GM19324 (cell line): ENCODE data around the gene ZNF547.
"Not testable (repeated sequence)": the region's sequence is repeated elsewhere in the genome, so short reads cannot be mapped to it uniquely, and the experiment has no call there.

Experiments used
- ATAC-seq: cut with Tn5 transposase; IDR thresholded peaks from one replicate; pipeline ENCODE4 v1.9.1; 2021; ENCODE audit warnings: mild to moderate bottlenecking, moderate library complexity; ENCODE audit not compliant: unreplicated experiment, low FRiP score

The ZNF547 gene

DNA sequence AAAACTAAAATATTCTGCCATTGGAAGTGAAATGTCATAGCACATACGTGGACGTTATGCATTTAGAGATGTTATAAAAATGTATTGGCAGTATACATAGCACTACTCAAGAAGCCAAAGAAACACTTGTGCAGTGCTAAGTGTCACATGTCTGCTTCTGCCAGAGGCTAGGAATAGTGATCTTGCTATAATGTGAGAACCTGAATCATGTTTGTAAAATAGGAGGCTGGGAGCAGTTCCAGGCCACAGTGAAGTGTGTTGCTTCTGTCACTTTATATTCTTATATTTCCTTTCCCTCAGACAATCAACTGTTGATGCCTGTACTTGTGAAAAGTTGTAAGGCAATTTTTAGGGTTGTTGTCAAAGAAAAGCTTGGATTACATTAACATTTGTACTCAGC, 3.4 kb downstream of the ZNF547 start:
- ATAC-seq = no peak

DNA sequence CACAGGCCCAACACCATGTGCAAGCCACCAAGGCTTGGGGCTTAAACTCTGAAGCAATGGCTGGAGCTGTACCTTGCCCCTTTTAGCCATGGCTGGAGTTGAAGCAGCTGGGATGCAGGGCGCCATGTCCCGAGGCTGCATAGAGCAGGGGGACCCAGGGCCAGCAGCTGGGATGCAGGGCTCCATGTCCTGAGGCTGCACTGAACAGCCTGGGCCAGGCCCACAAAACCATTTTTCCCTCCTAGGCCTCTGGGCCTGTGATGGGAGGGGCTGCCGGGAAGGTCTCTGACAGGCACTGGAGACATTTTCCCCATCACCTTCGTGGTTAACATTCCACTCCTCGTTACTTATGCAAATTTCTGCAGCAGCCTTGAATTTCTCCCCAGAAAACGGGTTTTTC, 10.8 kb downstream of the ZNF547 start:
- no peak for ATAC-seq

DNA sequence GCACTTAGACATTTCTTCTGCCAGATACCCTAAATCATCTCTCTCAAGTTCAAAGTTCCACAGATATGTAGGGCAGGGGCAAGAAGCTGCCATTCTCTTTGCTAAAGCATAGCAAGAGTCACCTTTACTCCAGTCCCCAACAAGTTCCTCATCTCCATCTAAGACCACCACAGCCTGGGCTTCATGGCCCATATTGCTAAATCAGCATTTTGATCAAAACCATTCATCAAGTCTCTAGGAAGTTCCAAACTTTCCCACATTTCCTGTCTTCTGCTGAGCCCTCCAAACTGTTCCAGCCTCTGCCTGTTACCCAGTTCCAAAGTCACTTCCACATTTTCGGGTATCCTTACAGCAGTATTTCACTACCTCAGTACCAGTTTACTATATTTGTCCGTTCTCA, 11.3 kb downstream of the ZNF547 start:
- not testable (repeated sequence) for ATAC-seq

DNA sequence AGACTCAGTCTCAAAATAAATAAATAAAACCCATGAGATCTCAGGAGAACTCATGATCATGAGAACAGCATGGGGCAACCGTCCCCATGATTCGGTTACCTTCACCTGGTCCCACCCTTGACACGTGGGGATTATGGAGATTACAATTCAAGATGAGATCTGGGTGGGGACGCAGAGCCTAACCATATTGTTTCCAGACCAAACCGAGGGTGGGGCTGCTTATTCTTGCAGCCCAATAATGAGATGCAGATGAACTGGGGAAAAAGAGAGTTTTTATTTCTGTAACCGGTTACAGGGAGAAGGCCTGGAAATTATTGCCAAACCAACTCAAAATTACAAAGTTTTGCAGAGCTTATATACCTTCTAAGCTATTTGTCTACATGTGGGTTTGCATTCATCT, 12.8 kb downstream of the ZNF547 start:
- ATAC-seq = no peak

DNA sequence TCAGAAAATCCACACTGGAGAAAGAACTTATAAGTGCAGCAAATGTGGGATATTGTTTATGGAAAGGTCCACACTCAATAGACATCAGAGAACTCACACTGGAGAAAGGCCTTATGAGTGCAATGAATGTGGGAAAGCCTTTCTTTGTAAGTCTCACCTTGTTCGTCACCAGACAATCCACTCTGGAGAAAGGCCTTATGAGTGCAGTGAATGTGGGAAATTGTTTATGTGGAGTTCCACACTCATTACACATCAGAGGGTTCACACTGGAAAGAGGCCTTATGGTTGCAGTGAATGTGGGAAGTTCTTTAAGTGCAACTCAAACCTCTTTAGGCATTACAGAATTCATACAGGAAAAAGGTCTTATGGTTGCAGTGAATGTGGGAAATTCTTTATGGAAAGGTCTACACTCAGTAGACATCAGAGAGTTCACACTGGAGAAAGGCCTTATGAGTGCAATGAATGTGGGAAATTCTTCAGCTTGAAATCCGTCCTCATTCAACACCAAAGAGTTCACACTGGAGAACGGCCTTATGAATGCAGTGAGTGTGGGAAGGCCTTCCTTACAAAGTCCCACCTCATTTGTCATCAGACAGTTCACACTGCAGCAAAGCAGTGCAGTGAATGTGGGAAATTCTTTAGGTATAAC, 14.3 kb downstream of the ZNF547 start:
- no peak for ATAC-seq

DNA sequence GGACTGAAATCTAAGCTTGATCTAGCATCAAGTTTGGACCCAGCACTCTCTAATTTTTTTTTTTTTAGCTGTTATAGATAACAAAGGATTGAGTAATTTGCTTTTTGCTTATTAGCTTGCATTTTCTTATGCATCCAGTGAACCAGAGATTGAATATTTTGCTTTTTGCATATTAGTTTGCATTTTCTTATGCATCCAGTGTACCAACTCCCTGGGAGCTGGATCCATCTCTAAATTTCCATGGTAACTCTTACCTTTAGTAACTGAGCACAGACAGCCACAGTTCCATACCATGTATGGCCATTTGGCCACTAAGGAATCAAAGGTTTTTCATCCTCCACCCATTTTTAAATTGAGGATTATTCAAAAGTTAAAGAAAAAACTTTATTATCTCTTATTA, 17.6 kb downstream of the ZNF547 start:
- ATAC-seq = no peak

DNA sequence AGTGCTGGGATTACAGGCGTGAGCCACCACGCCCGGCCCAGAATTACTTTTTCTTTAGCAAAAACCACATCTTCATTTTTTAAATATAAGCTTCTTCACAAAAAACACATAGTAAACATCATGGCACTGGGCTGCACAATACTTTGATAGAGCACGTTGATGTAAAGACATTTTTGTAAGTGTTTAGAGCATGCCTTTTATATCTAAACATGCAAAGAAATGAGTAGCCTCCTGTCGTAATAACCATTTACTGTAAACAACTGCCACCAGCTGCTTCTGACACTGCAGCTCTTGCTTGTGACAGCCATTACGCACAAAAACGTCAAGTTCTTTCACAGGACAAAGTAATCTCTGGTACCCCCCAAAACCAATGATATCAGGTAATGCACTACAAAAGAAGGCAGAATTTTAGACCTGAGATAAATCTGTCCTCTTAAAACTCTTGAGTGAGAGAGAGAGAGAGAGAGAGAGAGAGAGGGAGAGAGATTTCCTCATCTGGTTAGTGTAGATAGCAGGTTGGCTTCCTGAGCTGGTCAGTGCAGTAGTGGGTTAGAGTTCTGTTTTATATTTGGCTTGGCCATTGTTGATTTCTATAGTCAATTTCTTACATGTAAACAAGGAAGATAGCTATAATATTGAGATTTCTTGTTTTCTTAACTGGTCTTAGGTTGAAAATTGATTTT, 19.6 kb downstream of the ZNF547 start:
- ATAC-seq = no peak

DNA sequence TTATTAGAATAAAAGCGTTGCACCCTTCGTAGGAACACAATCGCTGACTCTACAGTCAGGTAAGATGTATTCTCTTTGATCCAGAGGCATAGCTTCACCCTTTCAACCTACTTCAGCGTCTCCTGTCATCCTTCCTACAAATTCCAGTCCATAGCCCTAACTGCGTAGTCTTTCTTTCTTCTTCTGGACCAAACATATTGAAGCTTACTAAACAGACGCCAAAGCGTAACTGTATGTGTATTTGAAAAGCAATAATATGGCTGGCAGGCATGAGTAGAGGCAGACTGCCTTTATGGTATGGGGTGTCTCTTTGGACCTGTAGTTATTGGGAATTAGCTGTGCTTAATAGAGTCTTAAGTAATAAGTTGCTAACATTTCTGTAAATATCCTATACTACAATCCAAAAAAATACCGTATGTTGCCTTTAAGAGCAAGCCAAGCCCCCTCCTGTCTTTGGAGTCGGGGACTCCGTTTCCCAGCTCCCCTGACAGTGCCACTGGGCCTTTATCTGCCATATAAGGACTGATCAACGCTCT, 25.9 kb downstream of the ZNF547 start:
- peak; percentile 16 for ATAC-seq

DNA sequence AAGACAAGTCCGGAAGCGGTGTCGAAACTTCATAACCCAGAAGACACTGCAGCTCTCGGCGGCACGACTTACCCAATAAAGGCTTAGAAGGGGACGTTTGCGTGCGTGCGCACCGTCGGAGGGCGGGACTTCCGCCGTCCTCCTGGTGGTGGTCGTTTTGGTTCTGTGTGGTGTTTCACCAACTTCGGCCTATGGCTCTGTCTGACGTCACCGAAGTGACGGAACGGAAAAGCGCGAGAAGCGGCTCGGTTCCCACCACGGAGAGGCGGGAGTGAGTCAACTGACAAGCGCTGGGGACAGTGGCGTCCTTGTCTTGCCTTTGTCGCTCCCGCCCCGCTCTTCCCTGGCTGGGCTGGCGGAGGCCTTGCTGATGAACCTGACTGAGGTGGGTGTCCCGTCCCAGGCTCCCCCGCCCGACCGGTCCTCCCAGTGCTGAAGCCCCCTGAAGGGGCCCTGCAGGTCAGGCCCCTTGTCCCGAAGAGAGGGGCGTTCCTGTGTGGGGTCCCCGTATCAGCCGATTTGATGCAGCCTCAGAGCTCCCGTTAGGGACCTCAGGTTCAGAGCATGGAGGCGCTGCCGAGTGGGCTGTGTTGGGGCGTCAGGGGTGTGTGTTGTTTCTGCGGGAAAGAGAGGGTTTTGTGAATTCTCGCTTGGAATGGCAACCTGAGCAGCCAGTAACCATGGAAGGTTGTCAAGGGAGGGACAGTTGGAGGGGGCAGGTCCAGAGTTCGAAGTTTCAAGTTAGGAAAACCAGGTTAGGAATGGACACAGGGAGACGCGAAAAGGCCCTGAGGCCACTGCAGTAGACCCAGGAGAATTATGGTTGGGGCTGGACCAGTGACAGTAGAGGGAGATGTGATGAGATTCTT, 26.6 kb downstream of the ZNF547 start, which contains the start of gene ZNF548:
Gene ZNF548, plus strand, starts transcription at position 125 of the 869 bp plus-strand sequence. Its CDS starts 246 bp downstream, at position 371.
- peak; percentile 99 for ATAC-seq

DNA sequence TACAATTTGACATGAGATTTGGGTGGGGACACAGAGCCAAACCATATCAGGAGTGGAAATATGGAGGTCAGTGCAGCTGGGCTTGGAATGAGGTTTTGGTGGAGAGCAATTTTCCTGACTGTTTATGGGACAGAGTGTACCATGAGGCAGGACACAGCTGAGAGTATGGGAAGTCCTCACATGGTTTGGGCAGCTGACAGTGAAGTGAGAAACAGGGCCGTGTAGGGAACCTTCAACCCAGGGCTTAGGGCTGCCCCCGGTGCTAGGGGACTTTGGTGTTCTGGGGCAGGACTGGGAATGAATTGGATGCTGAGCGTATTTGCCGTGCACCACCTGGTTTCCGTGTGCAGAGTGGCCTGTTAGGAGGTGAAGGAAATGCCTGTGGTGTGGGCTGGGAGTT, 32.4 kb downstream of the ZNF547 start:
- no peak for ATAC-seq

DNA sequence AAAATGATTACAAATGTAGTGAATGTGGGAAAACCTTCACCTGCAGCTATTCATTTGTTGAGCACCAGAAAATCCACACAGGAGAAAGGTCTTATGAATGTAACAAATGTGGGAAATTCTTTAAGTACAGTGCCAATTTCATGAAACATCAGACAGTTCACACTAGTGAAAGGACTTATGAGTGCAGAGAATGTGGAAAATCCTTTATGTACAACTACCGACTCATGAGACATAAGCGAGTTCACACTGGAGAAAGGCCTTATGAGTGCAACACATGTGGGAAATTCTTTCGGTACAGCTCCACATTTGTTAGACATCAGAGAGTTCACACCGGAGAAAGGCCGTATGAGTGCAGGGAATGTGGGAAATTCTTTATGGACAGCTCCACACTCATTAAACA, 35.5 kb downstream of the ZNF547 start:
- no peak for ATAC-seq

DNA sequence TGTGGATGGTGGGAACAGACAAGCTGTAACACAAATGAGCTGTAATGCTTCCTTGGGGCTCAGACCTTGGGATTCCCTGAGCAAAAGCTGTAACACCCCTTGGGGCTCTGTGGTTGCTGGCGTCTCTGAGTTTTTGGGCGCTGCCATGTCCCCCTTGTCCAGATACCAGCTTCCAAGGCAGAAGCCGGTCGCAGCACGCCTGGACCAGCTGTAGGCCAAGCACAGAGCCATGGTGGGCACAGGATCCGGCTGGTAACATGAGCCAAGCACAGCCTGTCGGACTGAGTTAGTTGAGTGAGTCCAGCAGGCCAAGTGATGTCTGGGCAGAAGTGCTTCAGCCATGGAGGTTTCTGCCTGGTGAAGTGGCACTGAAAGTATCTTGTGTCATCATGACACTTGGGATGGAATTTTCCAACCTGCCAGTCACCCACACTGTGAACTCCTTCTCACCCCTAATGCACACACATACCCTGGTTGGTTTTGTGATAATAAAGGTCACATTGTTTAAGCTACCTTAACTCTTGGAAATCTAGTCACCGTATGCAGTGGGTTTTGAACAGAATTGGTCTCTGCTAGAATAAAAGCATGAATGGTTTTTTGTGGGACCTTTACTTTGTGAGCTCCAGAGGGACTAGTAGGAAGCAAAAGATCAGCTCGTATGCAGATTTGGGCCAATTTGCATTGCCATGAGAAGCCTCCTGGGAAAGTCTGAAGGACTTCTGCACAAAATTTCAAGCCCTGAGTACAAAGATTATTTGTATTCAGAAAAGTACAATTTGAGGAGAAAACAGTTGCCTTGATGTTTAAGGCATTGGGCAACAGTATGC, 40.6 kb downstream of the ZNF547 start:
- ATAC-seq = no peak

DNA sequence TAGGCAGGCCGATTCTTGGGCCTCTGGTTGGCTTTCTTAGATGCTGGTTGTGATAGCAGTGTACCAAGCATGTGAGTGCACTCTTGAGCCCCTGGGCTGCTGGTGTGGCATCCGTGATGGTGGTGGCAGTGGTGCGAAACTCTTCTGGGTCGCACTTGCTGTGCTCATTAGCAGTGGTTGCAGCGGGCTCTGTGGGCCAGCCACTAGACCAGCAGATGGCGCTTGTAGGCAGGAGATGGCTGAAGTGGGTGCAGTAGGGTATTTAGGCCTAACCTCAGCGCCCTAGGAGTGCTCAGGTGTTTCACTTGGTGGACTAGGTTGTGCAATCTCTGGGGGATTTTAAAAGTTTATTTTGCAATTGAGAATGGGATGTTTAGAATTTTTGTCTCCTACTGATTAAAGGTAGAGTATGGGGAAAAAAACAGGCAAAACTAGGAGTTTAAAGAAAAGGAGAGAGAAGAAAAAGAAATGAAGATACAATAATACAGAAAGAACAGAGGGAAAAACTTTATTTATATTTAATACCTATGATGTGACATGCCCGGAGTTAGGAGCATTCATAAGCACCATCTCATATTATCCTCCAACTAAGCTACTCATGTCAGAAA, 43.3 kb downstream of the ZNF547 start:
- no peak for ATAC-seq

DNA sequence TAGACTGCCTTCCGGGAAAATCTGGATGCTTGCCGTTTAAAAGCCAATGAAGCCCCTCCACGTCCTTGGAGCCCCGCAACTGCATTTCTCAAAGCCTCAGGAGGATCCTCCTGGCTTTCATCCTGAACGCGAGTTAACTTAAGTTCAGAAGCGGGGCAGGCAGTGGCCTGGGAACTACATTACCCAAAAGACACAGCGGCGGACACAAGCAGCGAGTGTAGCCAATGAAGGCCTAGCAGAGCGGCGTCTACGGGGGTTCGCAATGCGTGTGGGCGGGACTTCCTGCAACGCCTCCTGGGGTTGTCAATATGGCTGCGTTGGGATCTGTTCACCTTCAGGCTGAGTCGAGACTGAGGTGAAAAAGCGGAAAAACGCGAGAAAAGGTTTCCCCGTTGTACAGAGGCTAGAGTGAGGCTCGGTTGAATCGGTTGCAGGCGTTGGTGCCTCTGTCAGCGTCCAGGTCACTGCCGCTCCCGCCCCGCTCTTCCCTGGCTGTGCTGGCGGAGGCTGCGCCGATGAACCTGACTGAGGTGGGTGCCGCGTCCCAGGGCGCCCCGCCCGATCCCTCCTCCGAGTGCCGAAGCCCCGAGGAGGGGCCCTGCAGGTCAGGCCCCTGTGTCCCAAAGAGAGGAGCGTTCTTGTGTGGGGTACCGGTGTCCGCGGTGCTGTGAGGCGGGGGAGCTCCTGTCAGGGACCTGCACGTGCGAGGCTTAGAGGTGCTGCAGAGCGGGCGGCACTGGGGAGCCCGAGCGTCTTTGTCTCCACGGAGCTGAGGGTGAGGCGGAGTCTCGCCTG, 47.7 kb downstream of the ZNF547 start, which contains the start of gene ZNF17:
Gene ZNF17, plus strand, starts transcription at position 285 of the 795 bp plus-strand sequence. CDS start 2,455 bp downstream, outside the sequence.
- ATAC-seq = peak; percentile 95

DNA sequence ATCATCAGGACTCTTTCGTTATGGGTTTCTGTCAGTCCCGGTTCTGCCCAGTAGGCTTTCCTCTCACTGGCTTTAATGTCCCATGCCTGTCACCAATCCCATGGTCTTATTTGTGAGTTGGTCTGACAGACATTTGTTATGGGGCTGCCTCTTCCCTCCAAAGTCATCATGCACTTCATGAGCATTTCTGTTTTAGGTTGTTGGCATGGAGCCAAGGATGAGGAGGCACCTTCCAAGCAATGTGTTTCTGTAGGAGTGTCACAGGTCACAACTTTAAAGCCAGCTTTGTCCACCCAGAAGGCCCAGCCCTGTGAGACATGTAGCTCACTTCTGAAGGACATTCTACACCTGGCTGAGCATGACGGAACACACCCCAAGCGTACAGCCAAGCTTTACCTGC, 56.1 kb downstream of the ZNF547 start:
- ATAC-seq = no peak

DNA sequence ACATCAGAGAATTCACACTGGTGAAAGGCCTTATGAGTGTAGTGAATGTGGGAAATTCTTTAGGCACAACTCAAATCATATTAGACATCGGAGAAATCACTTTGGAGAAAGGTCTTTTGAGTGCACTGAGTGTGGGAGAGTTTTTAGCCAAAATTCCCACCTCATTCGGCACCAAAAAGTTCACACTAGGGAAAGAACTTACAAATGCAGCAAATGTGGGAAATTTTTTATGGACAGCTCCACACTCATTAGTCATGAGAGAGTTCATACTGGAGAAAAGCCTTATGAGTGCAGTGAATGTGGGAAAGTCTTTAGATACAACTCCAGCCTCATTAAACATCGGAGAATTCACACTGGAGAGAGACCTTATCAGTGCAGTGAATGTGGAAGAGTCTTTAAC, 57.7 kb downstream of the ZNF547 start:
- ATAC-seq = no peak
